Retinal pigment epithelial cell (primary cell): Measurements from ENCODE around the gene SOX1.

Experiments
- DNase-seq: peaks from one replicate; pipeline ENCODE4 v3.0.0-alpha.2; 2010; ENCODE audit warnings: low read depth
- H3K4me3 ChIP-seq: 2 replicates; pipeline ENCODE4 v1.5.1; 2011; ENCODE audit warnings: mild to moderate bottlenecking, low read length, control low read depth, moderate library complexity
- TF ChIP-seq, protein P1 (sequence below): conservative IDR thresholded peaks from 2 replicates; pipeline ENCODE4 v1.5.1; 2011; ENCODE audit warnings: low read depth, low read length, control low read depth, inconsistent platforms

Gene SOX1

DNA sequence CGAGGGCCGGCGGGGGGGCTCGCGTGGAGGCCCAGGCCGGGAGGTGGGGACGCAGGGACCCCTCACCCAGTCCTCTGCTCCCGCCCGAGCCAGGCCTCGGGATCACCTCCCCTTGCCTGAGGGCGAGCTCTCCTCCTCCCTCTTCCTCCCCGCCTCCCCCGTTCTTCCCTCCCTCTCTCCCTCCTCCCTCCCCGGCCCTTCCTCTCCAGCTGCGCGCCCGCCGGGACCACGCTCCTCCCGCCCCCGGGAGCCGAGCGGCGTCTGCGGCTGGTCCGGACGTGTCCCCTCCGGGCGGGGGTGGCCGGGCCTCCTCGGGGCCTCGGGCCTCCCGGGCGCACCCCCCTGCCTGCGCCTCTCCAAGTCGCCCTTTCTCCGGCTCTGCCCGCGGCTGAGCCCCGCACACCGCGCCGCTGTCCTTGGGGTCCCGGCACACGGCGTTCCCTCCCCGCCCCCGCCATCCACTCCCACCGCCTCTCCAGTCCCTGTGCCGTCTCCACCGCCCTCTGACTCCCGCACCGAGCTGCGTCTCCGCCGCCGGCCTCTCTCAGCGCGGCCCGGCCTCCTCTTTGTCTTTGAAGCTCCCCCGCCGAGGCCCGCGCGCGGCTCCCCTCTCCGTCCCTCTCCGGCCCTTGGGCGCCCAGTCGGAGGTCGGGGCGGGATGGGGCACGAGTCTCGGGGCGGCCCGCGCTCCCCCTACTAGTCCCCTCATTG, 5.7 kb downstream of the SOX1 start:
- TF ChIP-seq, protein P1, sequence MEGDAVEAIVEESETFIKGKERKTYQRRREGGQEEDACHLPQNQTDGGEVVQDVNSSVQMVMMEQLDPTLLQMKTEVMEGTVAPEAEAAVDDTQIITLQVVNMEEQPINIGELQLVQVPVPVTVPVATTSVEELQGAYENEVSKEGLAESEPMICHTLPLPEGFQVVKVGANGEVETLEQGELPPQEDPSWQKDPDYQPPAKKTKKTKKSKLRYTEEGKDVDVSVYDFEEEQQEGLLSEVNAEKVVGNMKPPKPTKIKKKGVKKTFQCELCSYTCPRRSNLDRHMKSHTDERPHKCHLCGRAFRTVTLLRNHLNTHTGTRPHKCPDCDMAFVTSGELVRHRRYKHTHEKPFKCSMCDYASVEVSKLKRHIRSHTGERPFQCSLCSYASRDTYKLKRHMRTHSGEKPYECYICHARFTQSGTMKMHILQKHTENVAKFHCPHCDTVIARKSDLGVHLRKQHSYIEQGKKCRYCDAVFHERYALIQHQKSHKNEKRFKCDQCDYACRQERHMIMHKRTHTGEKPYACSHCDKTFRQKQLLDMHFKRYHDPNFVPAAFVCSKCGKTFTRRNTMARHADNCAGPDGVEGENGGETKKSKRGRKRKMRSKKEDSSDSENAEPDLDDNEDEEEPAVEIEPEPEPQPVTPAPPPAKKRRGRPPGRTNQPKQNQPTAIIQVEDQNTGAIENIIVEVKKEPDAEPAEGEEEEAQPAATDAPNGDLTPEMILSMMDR, result no peak
- DNase-seq, result no peak
- no peak overlapping the region for H3K4me3 ChIP-seq

DNA sequence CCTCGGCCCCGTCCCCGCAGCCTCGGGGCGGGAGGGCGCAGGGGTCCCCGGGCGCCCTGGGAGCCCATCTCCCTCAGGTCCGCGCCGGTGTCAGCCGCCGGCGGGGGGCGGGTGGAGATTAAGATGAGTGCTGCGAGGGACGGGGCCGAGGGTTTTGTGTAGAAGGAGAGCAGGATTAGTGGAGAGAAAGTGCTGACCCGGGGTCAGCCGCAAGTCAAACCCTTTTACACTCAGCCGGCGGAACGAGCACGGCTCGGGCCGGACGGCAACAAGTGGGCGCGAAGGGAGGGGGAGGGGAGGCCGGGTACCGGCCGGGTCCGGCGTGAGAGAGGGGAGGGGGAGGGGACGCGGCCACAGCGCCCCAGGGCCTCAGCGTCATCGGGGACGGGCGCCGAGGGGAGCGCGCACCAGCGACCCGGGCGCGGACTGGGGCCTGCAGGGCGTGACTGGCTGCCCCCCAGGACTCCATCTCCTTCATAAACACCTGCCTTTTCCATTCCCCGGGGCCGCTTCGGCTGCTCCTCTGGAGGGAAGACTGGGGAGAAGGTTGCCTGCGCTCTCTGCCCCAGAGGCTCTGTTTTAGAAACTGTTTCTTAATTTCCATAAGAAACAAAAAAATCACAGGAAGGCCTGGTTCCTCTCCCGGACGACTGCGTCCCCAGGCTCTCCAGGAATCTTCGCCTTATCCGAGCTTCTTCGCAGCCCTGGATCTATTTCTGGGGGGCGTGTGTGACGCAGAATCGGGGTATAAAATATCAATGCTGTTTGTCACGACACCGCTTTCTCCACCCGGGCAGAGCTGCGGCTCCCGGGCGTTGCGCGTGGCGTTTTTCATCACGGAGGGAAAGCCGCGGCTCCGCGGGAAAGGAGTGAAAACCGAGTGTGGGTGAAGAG, 6.5 kb downstream of the SOX1 start:
- H3K4me3 ChIP-seq, result no peak overlapping the region
- TF ChIP-seq, protein P1, result no peak
- no peak for DNase-seq

DNA sequence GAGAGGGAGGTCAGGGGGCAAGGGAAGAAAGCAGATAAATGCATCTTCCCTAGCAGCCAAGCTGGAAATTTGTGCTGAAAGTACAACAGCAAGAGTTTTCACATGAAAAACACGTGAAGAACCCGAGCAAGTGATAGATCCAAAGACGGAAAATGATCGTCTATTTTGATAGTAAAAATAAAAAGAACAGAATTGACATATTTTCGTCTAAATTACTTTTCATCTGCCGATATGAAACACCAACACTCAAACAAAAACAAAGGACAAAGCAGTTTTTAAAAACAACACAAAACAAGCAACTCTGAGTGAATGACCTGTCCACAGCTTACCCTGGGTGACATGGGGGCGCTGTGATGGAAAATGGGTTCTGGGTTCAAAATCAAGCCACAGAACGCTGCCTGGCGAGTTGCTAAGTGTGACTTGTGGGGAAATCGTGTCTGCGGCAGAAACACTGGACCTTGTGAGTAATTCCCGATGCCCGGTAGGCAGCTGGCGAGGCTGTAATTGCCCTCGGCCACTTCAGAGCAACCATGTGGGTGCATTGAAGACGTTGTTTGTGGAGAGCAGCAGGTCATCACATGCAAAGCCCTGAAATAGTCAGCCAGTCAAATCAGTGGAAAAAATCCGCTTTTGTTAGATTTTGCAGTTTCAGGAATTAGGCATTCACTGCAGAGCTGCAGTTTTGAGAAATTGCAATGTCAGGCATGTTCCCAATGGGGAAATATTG, 7.4 kb downstream of the SOX1 start:
- TF ChIP-seq, protein P1, result no peak
- no peak overlapping the region for H3K4me3 ChIP-seq
- DNase-seq, result no peak

DNA sequence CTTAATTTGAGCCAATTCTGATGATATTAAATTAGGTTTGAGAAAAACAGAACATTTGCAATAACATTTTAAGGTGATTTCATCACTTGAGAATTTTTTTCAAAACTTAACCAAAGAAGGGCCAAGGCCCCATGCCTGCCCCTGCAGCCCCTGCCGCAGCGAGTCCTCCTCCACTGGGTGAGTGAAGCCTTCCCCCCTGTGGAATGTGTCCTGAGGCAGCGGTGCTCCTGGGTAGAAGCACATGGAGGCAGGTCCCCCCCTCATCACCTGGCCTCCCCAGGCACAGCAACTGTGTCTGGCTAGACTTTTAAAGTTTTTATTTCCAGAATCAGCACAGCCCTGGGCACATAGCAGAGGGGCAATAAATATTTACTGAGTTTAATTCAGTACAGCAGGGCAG, 10.8 kb downstream of the SOX1 start:
- no peak overlapping the region for H3K4me3 ChIP-seq
- TF ChIP-seq, protein P1, result no peak
- DNase-seq, result no peak

DNA sequence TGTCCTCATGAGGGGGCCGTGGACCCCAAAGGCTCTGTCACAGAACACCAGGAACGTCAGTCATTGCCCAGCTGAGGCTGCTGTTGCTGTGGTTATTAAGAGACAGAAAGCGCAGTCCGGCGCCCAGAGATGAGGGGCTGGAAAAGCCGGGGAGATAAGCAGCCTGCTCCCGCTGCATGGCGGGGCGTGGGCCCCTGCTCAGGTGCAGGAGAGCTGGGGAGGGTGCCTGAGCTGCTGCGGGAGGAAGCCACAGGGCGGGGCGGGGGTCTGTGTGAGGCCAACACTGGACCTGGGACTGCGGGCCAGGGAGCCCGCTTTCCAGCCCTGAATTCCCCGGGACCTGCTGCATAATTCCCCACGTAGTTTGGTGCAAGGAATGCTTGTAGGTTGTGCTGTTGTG, 11.3 kb downstream of the SOX1 start:
- no peak for DNase-seq
- TF ChIP-seq, protein P1, result no peak
- no peak overlapping the region for H3K4me3 ChIP-seq

DNA sequence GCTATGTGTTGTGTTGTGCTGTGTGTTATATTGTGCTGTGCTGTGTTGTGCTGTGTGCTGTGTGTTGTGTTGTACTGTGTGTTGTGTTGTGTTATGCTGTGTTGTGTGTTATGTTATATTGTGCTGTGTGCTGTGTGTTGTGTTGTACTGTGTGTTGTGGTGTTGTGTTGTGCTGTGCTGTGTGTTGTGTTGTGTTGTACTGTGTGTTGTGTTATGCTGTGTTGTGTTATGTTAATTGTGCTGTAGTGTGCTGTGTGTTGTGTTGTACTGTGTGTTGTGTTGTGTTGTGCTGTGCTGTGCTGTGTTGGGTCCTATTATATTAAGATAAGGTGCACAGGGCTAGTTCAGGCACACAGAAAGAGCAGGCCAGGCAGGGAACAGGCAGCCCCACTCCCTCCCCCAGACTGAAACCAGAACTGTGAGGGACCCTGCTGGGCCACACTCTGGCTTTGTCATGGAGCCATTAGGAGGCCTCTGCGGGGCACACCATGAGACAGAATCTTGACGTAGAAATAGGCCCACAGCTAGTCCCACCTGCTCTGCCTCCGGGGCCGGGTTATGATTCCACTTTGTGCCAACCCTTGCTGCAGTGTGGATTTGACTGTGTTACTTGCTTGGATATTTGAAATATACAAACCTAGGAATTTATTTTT, 12.1 kb downstream of the SOX1 start:
- DNase-seq, result no peak
- TF ChIP-seq, protein P1, result no peak
- no peak overlapping the region for H3K4me3 ChIP-seq
